GM19397 (cell line): ENCODE data around the gene TP53BP2.
"Not testable (repeated sequence)": the region's sequence is repeated elsewhere in the genome, so short reads cannot be mapped to it uniquely, and the experiment has no call there.

Source experiments
- ATAC-seq: cut with Tn5 transposase; IDR thresholded peaks from one replicate; pipeline ENCODE4 v1.9.1; 2021; ENCODE audit warnings: mild to moderate bottlenecking, moderate library complexity; ENCODE audit not compliant: unreplicated experiment

The TP53BP2 gene, protein sequence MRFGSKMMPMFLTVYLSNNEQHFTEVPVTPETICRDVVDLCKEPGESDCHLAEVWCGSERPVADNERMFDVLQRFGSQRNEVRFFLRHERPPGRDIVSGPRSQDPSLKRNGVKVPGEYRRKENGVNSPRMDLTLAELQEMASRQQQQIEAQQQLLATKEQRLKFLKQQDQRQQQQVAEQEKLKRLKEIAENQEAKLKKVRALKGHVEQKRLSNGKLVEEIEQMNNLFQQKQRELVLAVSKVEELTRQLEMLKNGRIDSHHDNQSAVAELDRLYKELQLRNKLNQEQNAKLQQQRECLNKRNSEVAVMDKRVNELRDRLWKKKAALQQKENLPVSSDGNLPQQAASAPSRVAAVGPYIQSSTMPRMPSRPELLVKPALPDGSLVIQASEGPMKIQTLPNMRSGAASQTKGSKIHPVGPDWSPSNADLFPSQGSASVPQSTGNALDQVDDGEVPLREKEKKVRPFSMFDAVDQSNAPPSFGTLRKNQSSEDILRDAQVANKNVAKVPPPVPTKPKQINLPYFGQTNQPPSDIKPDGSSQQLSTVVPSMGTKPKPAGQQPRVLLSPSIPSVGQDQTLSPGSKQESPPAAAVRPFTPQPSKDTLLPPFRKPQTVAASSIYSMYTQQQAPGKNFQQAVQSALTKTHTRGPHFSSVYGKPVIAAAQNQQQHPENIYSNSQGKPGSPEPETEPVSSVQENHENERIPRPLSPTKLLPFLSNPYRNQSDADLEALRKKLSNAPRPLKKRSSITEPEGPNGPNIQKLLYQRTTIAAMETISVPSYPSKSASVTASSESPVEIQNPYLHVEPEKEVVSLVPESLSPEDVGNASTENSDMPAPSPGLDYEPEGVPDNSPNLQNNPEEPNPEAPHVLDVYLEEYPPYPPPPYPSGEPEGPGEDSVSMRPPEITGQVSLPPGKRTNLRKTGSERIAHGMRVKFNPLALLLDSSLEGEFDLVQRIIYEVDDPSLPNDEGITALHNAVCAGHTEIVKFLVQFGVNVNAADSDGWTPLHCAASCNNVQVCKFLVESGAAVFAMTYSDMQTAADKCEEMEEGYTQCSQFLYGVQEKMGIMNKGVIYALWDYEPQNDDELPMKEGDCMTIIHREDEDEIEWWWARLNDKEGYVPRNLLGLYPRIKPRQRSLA

GRCh38 chr1:223845810-223846682, at the start of gene TP53BP2:
TP53BP2 (minus strand) TSS chr1:223845947; CDS start chr1:223845680, 267 bp downstream.
- peak; percentile 81 for ATAC-seq

DNA sequence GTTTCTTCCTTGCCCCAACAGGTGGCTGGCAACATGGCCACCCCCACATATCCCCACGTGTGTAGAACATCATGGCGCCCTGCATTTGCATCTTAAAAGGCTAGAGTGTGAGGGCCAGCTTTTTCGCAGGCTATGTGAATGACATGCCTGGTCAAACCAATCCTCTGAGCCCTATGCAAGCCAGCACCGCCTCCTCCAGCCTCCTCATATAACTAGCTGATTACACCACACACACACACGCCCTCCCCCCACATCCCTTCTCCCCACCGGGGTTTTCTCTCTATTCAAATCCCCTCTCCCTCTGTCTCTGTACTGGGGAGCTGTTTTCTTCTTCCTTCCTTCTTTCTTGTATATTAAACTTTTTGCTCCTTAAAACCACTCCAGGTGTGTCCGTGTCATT, 44.7 kb upstream of the TP53BP2 start:
- ATAC-seq, result not testable (repeated sequence)

DNA sequence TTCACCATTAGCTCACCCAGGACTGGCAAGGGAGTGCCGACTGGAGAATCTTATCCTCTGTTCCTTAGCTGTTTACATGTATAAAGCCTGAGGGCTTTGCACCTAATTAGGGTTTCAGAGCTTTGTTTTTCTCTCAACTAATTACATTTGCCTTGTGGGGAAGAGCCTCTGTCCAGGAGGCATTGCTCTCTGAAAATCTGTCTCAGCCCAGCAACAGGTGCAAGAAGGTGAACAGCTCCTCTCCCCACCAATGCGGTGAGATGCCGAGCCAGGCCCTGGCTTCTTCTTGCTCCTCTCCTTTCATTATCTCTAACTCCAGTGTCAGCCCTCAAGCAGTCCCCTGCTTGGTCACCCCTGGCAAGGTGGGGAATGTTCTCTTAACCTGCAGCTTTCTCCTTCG, 43.6 kb upstream of the TP53BP2 start:
- not testable (repeated sequence) for ATAC-seq

DNA sequence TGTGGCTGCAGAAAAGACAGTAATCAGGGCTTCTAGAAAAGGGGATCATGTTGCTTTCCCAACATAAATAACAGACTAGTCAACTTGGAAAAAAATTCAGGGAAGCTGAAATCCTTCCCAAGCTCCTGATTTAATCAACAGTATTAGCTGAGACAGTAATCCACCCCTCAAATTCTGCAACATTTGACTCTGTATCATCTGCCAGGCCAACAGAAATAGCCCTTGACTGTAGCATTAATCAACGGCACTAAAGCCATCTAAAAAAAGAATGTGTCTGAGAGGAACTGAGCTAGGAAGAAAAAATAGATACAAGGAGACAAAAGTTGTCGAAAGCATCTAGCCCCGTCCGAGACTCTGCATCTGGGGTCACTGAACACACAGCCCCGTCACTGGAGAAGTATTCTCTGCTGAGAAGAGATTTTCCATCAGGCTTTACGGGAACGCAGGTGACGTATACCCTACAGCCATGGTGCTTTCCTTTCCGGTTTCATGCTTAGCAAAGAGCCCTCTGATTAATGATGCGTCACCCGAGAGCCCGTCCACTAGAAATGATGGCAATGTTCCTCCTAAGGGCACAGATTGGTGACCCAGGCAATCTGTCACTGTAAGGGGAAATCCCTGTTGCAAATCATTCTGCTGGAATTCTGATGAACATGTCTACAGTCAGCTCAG, 42.1 kb upstream of the TP53BP2 start:
- ATAC-seq, result no peak

- no peak for ATAC-seq
These were observed 40.8 kb upstream of the TP53BP2 start for GRCh38 chr1:223886516-223886921.

DNA sequence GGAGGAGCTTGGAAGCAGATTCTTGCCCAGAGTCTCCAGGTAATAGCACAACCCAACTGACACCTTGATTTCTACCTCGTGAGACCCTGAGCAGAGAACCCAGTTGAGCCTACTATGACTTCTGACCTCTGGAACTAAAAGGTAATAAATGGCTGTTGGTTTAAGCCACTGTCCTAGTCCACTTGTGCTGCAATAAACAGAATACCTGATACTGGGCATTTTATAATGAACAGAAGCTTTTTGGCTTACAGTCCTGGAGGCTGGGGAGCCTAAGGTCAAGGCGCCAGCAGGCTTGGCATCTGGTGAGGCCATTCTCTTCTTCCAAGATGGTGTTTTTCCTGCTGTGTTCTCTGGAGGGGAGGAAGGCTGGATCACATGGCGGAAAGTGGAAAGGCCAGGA, 39.9 kb upstream of the TP53BP2 start:
- ATAC-seq, result no peak

GRCh38 chr1:223878598-223879325, 33.0 kb upstream of the TP53BP2 start:
- ATAC-seq, result no peak

DNA sequence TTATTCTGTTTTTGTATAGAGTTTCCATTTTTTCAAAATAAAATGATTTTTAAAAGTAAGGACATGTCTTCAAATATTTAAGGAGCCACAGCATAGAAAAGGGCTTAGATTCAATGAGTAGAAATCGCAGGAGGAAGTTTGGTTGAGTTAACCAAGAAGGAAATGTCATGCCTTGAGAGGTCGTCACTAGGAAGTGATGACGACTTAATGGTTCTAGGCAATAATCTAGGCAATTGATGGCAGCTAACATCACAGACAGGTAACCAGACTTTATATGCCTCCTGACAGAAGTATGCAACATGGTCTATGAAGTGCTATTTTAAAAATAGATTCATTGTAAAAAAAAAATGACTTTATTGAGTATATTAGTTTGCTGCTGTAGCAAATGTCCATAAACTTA, 32.1 kb upstream of the TP53BP2 start:
- ATAC-seq, result no peak

- ATAC-seq, result no peak
These were observed 30.8 kb upstream of the TP53BP2 start for GRCh38 chr1:223876590-223876989.

- no peak for ATAC-seq
These were observed 27.3 kb upstream of the TP53BP2 start for GRCh38 chr1:223873044-223873443.

- no peak for ATAC-seq
These were observed 26.7 kb upstream of the TP53BP2 start for GRCh38 chr1:223872308-223872901.

DNA sequence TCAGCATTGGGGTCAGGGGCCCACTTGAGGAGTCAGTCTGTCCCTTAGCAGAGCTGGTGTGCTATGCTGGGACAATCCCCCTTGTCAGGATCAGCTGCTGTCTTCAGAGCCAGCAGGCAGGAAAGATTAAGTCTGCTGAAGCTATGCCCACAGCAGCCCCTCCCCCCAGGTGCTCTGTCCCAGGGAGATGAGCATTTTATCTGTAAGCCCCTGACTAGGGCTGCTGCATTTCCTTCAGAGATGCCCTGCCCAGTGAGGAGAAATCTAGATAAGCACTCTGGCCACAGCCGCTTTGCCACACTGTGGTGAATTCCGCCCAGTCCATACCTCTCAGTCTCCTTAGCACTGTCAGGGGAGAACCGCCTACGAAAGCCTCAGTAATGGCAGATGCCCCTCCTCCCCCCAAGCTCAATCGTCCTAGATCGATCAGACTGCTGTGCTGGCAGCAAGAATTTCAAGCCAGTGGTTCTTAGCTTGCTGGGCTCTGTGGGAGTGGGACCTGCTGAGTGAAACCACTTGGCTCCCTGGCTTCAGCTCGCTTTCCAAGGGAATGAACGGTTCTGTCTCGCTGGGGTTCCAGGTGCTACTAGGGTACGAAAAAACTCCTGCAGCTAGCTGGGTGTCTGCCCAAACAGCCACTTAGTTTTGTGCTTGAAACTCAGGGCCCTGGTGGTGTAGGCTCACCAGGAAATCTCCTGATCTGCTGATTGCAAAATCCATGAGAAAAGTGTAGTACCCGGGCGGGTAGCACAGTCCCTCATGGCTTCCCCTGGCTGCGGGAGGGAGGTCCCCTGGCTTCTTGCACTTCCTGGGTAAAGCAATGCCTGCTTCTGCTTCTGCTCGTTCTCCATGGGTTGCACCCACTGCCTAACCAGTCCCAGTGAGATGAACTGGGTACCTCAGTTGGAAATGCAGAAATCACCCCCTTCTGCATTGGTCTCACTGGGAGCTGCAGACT, 25.1 kb upstream of the TP53BP2 start:
- no peak for ATAC-seq

GRCh38 chr1:223864599-223865368, 19.0 kb upstream of the TP53BP2 start:
- not testable (repeated sequence) for ATAC-seq

- ATAC-seq, result no peak
These were observed 18.3 kb upstream of the TP53BP2 start for GRCh38 chr1:223864084-223864483.

GRCh38 chr1:223861904-223862303, 16.2 kb upstream of the TP53BP2 start:
- no peak for ATAC-seq

GRCh38 chr1:223860051-223860622, 14.4 kb upstream of the TP53BP2 start:
- ATAC-seq, result no peak

DNA sequence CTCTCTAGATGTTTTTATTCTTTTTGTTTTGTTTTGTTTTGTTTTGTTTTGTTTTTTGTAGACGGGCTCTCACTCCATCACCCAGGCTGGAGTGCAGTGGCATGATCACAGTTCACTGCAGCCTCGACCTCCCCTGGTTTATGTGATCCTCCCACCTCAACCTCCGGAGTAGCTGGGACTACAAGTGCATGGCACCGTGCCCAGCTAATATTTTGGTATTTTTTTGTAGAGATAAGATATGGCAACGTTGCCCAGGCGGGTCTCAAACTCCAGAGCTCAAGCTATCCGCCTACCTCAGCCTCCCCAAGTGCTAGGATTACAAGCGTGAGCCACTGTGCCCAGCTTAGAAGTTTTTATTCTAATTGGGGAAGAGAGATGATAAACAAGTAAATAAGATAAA, 13.3 kb upstream of the TP53BP2 start:
- ATAC-seq, result no peak
